H7 (cell line): ENCODE data around the gene CIRBP. TPM values are rescaled to one million over a fixed set of nuclear protein-coding genes. Genes with fewer than 3 reads are reported as not detected.

Source experiments
- DNase-seq: peaks from one replicate; pipeline ENCODE4 v3.0.0; 2012
- H3K27me3 ChIP-seq: 2 replicates; pipeline ENCODE4 v1.6.0; 2011; ENCODE audit warnings: mild to moderate bottlenecking, low read length; ENCODE audit not compliant: control insufficient read depth, insufficient read depth
- H3K36me3 ChIP-seq: replicated peaks from 2 replicates; pipeline ENCODE4 v1.5.1; 2011; ENCODE audit warnings: low read length; ENCODE audit not compliant: control insufficient read depth, insufficient read depth
- H3K4me3 ChIP-seq: 2 replicates; pipeline ENCODE4 v1.5.1; 2011; ENCODE audit warnings: low read depth, mild to moderate bottlenecking, control low read depth, low read length, moderate library complexity; ENCODE audit not compliant: insufficient read depth
- total RNA-seq: library from RNA; depleted of rRNA; stranded (reverse); fragments of >200 nt; shearing (Covaris generic); gene quantifications from 2 replicates; pipeline ENCODE4 v1.2.3, GENCODE V29; 2014; rRNA removed

Gene CIRBP
- total RNA-seq = 219 and 221 TPM in 2 replicates

GRCh38 chr19:1269065-1269477, at the start of gene CIRBP:
Gene CIRBP, plus strand, starts transcription at chr19:1269332. Its CDS starts 1,602 bp downstream, at chr19:1270934.
- peaks cover 3% of the 10 kb centered on the region for H3K27me3 ChIP-seq
- peak; percentile 100 for DNase-seq
- peak within 1 kb of the TSS; percentile 85 for H3K4me3 ChIP-seq
- H3K36me3 ChIP-seq = peaks cover 31% of the 10 kb centered on the region

GRCh38 chr19:1219786-1220476, 49.2 kb upstream of the CIRBP start:
- H3K27me3 ChIP-seq = no peaks in the 10 kb centered on the region
- no peak for DNase-seq
- no peak overlapping the region for H3K4me3 ChIP-seq
- peaks cover 5% of the 10 kb centered on the region for H3K36me3 ChIP-seq

GRCh38 chr19:1220477-1220930, 48.6 kb upstream of the CIRBP start:
- H3K36me3 ChIP-seq = peaks cover 5% of the 10 kb centered on the region
- no peak overlapping the region for H3K4me3 ChIP-seq
- H3K27me3 ChIP-seq = no peaks in the 10 kb centered on the region
- DNase-seq = no peak

GRCh38 chr19:1220976-1221903, 47.9 kb upstream of the CIRBP start:
- no peaks in the 10 kb centered on the region for H3K27me3 ChIP-seq
- DNase-seq = peak; percentile 94
- peaks cover 5% of the 10 kb centered on the region for H3K36me3 ChIP-seq
- no peak overlapping the region for H3K4me3 ChIP-seq

GRCh38 chr19:1221904-1222255, 47.3 kb upstream of the CIRBP start:
- Histone ChIP-seq H3K36me3 (peaks cover 5% of the 10 kb centered on the region), H3K4me3 (no peak overlapping the region), H3K27me3 (no peaks in the 10 kb centered on the region)
- no peak for DNase-seq

- Histone ChIP-seq H3K36me3 (peaks cover 5% of the 10 kb centered on the region), H3K27me3 (no peaks in the 10 kb centered on the region), H3K4me3 (no peak overlapping the region)
- DNase-seq = peak; percentile 82
Observed at GRCh38 chr19:1222394-1222793, 46.7 kb upstream of the CIRBP start.

GRCh38 chr19:1223018-1223855, 45.9 kb upstream of the CIRBP start:
- DNase-seq = peak; percentile 95
- peaks cover 5% of the 10 kb centered on the region for H3K36me3 ChIP-seq
- no peak overlapping the region for H3K4me3 ChIP-seq
- no peaks in the 10 kb centered on the region for H3K27me3 ChIP-seq

GRCh38 chr19:1224047-1224825, 44.9 kb upstream of the CIRBP start:
- H3K36me3 ChIP-seq = peaks cover 5% of the 10 kb centered on the region
- no peak for DNase-seq
- no peaks in the 10 kb centered on the region for H3K27me3 ChIP-seq
- H3K4me3 ChIP-seq = no peak overlapping the region

GRCh38 chr19:1224847-1225246, 44.3 kb upstream of the CIRBP start:
- Histone ChIP-seq H3K36me3 (peaks cover 5% of the 10 kb centered on the region), H3K4me3 (no peak overlapping the region), H3K27me3 (no peaks in the 10 kb centered on the region)
- DNase-seq = no peak

GRCh38 chr19:1225440-1226226, 43.5 kb upstream of the CIRBP start:
- DNase-seq = no peak
- Histone ChIP-seq H3K27me3 (no peaks in the 10 kb centered on the region), H3K4me3 (no peak overlapping the region), H3K36me3 (peaks cover 5% of the 10 kb centered on the region)

GRCh38 chr19:1226227-1226518, 43.0 kb upstream of the CIRBP start:
- no peak for DNase-seq
- H3K36me3 ChIP-seq = peaks cover 5% of the 10 kb centered on the region
- H3K4me3 ChIP-seq = no peak overlapping the region
- H3K27me3 ChIP-seq = no peaks in the 10 kb centered on the region

GRCh38 chr19:1226522-1227303, 42.4 kb upstream of the CIRBP start:
- H3K36me3 ChIP-seq = peaks cover 6% of the 10 kb centered on the region
- DNase-seq = no peak
- H3K27me3 ChIP-seq = no peaks in the 10 kb centered on the region
- H3K4me3 ChIP-seq = no peak overlapping the region
